Stimulated activated CD4-positive, alpha-beta T cell treated with anti-CD3 and anti-CD28 coated beads, Interleukin-12 subunit alpha, Interleukin-12 subunit beta, amount 100 ng/mL, for 24 hours (primary cell): ENCODE data around the gene SELE.
"Not testable (repeated sequence)": the region's sequence is repeated elsewhere in the genome, so short reads cannot be mapped to it uniquely, and the experiment has no call there.

Experiments
- DNase-seq, 2 experiments: peaks; one replicate each; pipeline ENCODE4 v3.0.0-alpha.2; 2020; ENCODE audit warnings: low read depth in 2 of 2

SELE gene

GRCh38 chr1:169722779-169723178 lies 11.1 kb downstream of the SELE start:
- no peak for DNase-seq

GRCh38 chr1:169715100-169715499 lies 18.8 kb downstream of the SELE start:
- DNase-seq, result not testable (repeated sequence)

GRCh38 chr1:169713090-169713489 lies 20.8 kb downstream of the SELE start:
- DNase-seq, result not testable (repeated sequence)

- no peak for DNase-seq
Observed at GRCh38 chr1:169712309-169712631, 21.6 kb downstream of the SELE start.

GRCh38 chr1:169711469-169712308 lies 22.2 kb downstream of the SELE start, which contains the start of gene SELL:
SELL (minus strand) TSS chr1:169711620; CDS start chr1:169711498, 122 bp downstream.
- DNase-seq, result peak; percentile 50 to 74

- no peak for DNase-seq
Observed at GRCh38 chr1:169708647-169709046, 25.2 kb downstream of the SELE start.

GRCh38 chr1:169707912-169708604 lies 25.8 kb downstream of the SELE start:
- DNase-seq, result no peak

GRCh38 chr1:169704797-169705196 lies 29.1 kb downstream of the SELE start:
- DNase-seq, result no peak

GRCh38 chr1:169701261-169702005 lies 32.4 kb downstream of the SELE start:
- no peak for DNase-seq

GRCh38 chr1:169699707-169700106 lies 34.2 kb downstream of the SELE start:
- no peak for DNase-seq

- no peak for DNase-seq
Observed at GRCh38 chr1:169698976-169699375, 34.9 kb downstream of the SELE start.

- no peak for DNase-seq
Observed at GRCh38 chr1:169697755-169698154, 36.1 kb downstream of the SELE start.

- DNase-seq, result no peak
Observed at GRCh38 chr1:169696273-169697100, 37.4 kb downstream of the SELE start.

- DNase-seq, result no peak
Observed at GRCh38 chr1:169694304-169695075, 39.4 kb downstream of the SELE start.

GRCh38 chr1:169692756-169693460 lies 41.0 kb downstream of the SELE start:
- no peak for DNase-seq

- no peak for DNase-seq
Observed at GRCh38 chr1:169690489-169690888, 43.4 kb downstream of the SELE start.

- no peak for DNase-seq
Observed at GRCh38 chr1:169689395-169689794, 44.5 kb downstream of the SELE start.

- DNase-seq, result not testable (repeated sequence)
Observed at GRCh38 chr1:169688377-169688776, 45.5 kb downstream of the SELE start.

- DNase-seq, result no peak
Observed at GRCh38 chr1:169683661-169684060, 50.2 kb downstream of the SELE start.

GRCh38 chr1:169683168-169683567 lies 50.7 kb downstream of the SELE start:
- not testable (repeated sequence) for DNase-seq
